Thyroid gland (tissue), 4 donors: Measurements from ENCODE around the gene TECPR2.

Experiments used
- CTCF ChIP-seq, 6 experiments: fragments of 200-600 bp in 3 of 6; fragments of 450-650 bp in 3 of 6; sonication (generic) in 3 of 6; IDR thresholded peaks; one replicate each; pipeline ENCODE4 v1.5.1; 2016 to 2019; ENCODE audit warnings: antibody characterized with exemption in 6 of 6, mild to moderate bottlenecking in 2 of 6, inconsistent platforms in 1 of 6, moderate library complexity in 1 of 6
- POLR2A ChIP-seq, 2 donors: fragments of 450-650 bp; IDR thresholded peaks; one replicate each; pipeline ENCODE4 v1.6.1; 2017; ENCODE audit warnings: antibody characterized with exemption in 2 of 2, mild to moderate bottlenecking in 2 of 2, moderate library complexity in 1 of 2

GRCh38 chr14:102464846-102465341, 102.2 kb downstream of the TECPR2 start:
- TF ChIP-seq CTCF (IDR thresholded peaks at IDR 0.05) (no peak), POLR2A (IDR thresholded peaks at IDR 0.05) (no peak)
